Stimulated activated CD8-positive, alpha-beta memory T cell treated with anti-CD3 and anti-CD28 coated beads, Interleukin-4, amount 100 ng/mL, for 48 hours (primary cell): Measurements from ENCODE around the gene CNGB1.
"Not testable (repeated sequence)": the region's sequence is repeated elsewhere in the genome, so short reads cannot be mapped to it uniquely, and the experiment has no call there.

Source experiments
- DNase-seq: peaks from one replicate; pipeline ENCODE4 v3.0.0-alpha.2; 2020

CNGB1 gene

GRCh38 chr16:57900796-57901479 is 70.0 kb downstream of the CNGB1 start:
- DNase-seq: no peak

DNA sequence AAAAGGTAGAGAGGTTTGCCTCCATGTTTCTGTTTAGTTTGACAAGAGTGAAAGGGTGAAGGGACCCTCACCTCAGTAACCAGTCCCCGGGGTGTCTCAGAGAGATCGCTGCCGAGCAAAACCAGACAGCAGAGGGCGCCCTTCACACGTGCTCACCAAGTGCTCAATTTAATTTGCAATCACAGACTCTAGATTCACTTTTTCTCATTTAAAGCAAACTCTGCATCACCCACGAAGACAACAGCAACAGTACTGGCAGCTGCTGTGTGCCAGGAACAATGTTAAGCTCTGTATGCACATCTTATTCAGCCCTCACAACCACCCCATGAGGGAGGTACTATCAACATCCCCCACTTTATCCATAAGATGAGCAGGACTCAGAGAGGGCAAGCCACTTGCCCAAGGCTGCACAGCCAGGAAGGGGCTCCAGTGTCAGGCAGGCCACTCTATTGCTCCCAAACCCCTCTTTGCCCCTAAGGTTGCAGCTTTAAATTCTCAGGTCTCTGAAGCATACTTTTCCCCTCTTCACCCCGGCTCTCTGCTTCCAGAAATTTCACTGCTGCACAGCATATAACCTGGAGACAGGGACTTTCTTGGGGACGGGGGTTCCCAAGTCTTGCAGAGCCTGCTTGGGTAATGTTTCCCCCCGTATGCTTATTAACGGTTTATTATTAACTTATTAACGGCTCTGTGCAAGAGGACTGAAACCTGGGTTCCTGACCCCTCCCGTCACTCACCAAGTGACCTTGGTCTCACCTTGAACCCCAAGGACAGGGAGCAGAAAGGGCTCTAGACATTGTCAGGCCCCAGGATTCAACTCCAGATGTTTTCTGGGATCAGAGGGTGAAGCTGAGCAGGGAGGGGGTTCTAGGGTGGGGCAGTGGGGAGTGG is 70.9 kb downstream of the CNGB1 start:
- peak; percentile 87 for DNase-seq

DNA sequence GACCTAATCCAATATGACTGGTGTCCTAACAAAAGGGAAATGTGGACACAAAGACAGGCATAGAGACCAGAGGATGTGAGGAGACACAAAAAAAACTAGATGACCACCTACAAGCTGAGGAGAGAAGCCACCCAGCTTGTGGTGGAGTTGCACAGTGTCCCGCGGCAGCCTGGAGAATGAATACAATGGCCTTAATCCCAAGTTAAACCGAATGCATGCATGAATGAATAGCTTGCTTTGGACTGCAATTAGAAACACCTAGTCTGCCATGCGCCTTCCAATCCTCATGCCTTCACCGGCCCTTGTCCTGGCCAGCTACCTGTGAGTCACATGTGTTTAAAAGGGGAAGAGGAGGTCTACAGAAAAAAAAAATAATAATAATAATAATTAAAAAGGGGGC is 72.0 kb downstream of the CNGB1 start:
- DNase-seq: no peak

DNA sequence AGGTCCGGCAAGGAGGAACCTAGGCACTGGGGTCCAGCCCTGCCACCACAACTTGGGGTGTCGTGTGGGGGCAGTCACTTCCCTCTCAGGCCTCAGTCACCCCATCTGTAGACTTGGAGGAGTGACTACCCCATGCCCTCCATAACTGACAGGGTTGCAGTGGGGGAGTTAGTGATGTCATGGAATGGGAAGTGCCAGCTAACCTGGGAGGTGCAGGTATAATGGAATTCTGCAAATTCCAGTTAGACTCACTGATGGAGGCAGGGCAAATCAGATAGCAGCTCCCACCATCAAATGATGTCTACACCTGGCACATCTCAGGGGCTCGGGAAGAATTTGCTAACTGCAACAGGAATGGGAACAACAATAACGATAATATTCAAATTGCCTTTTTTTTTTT is 72.9 kb downstream of the CNGB1 start:
- no peak for DNase-seq

DNA sequence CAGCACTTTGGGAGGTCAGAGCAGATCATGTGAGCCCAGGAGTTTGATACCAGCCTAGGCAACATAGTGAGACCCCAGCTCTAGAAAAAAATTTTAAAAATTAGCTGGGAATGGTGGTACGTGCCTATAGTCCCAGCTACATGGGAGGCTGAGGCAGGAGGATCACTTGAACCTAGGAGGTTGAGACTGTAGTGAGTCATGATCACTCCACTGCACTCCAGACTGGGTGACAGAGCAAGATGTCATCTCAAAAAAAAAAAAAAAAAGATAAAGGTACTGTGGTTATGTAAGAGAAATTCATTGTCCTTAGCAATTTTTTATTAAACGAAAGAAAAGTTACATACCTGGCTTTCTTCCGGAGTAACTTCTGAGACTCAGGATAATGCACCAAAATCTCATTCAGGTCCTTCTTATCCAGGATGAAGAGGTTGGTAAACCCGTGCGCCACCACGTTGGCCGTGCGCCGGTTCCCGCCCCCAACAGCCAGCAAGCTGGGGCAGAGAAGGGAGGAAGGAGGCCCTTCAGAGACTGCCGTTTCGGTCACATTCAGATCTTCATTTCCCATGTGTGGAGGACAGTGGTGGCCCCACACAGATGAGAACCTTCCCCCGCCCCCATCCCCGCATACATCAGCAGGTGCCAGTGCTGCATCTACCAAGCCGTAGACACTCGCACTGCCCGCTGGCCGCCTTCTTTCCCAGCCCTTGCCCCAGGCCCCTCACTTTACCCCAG is 73.7 kb downstream of the CNGB1 start:
- no peak for DNase-seq

GRCh38 chr16:57895081-57895547 is 75.8 kb downstream of the CNGB1 start:
- DNase-seq: not testable (repeated sequence)

DNA sequence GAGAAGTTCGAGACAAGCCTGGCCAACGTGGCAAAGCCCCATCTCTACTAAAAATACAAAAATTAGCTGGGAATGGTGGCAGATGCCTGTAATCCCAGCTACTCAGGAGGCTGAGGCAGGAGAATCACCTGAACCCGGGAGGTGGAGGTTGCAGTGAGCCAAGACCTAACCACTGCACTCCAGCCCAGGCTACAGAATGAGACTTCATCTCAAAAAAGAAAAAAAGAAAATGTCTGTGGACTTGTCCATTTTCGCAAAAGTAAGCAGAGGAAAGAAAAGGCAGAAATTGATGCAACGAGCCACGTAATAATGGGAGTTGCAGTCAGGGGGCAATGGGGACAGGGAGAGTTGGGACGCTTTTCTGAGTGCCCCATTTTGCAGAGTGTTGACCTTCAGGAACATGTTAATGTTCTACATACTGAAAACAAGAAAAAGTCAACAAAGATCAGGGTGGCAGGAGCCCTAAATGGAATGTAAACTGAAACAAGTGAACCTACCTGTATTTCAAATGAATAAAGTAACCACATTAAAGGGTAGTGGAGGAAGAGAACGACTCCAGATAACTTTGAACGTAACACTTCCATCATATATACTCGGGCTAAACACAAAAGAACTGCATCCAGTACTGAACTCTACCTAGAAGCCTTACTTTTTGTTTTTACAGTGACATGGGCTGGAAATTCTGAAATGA is 76.4 kb downstream of the CNGB1 start:
- no peak for DNase-seq

GRCh38 chr16:57893559-57894389 is 77.2 kb downstream of the CNGB1 start:
- no peak for DNase-seq

- no peak for DNase-seq
Measured at GRCh38 chr16:57893217-57893558, 77.7 kb downstream of the CNGB1 start.

DNA sequence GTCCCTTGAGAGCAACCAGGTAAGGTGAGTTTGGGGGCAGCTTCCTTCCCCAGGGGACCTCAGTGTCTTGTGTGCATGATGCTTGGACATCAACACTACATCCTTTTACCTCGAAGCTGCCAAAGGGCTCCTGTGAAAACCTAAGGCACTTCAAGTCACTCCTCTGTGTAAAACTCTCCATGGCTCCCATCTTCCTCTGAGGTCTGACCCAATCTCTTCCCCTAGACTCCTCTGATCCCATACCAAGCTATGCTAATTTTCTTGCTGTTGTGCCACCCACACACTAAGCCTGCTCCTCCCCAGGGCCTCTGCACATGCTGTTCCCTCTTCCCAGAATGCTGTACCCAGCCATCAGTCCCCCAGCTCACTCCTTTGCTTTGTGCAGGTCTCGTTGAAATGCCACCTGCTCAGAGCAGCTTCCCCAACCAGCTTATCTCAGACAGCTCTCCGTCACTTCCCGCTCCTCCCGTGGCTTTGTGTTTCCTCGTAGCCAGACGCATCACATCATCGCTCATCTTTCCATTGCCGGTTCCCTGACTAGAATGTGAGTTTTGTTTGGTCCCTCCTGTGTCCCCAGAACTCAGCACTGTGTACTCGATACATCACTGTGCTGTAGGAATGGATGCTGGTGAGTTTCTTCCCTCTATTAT is 78.4 kb downstream of the CNGB1 start:
- no peak for DNase-seq

DNA sequence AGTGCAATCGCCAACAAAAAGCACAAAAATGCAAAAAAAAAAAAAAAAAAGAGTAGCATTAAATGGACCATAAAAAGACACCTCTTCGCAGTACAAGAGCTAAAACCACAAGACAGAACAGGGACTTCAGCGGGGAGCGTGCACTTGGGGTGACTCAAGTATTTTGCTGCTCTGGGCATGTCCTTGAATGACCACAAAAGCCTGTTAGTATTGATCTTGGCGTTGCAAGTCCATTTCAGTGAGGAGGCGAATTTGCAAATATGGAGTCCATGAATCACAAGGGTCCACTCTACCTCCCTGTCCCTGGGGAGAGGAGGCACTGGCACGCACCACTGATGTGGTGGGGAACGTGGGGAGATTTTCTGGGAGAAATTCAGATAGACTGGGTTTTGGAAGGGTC is 78.9 kb downstream of the CNGB1 start:
- DNase-seq: no peak

- DNase-seq: no peak
Measured at GRCh38 chr16:57890752-57891111, 80.2 kb downstream of the CNGB1 start.

DNA sequence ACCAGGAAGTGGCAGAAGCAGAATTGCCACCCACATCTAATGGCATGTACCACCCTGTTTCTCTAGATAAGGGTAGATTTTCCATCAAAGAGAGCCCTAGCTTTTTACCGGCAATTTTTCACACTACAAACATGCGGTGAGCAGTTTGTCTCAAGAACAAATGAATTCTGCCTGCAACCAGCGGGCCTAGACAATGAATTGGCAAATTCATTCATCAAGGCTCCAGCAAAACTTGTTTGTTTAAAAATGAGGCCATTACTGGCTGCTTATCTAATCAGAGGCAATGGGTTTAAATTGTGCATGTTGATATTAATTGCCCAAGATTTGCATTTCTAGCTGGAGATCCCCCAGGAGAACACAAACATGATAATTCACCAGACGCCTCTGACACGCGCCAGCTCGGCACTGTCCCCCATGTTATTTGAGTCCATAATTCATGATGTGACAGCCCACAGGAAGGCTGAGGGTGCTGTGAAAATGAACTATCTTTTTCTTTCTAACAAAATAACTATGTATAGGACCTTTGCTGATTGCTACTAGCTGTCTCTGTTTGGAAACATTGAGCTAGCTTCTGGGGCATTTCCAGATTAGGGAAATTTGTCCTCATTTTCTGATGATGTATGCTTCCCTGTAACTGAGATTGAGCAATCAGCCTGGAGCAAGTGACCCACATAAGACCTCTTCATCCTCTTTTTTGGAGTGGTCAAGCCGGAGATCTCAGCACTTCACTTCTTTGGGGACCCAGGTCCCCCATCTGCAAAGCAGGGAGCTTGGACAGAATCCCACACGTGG is 80.8 kb downstream of the CNGB1 start:
- DNase-seq: no peak

- DNase-seq: no peak
Measured at GRCh38 chr16:57889522-57889921, 81.4 kb downstream of the CNGB1 start.

DNA sequence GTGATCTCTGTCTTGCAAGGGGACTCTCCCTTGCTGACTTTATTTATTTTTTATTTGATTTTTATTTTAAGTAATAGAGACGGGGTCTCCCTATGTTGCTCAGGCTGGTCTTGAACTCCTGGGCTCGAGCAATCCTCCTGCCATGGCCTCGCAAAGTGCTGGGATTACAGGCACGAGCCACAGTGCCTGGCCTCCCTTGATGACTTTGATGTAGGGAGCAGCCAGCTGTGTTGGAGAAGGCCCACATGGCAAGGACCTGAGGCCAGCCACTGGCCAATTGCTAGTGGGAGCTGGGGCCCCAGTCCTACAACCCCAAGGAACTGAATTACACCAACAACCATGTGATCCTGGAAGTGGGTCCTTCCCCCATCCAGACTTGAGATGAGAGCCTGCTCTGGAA is 81.8 kb downstream of the CNGB1 start:
- DNase-seq: no peak

DNA sequence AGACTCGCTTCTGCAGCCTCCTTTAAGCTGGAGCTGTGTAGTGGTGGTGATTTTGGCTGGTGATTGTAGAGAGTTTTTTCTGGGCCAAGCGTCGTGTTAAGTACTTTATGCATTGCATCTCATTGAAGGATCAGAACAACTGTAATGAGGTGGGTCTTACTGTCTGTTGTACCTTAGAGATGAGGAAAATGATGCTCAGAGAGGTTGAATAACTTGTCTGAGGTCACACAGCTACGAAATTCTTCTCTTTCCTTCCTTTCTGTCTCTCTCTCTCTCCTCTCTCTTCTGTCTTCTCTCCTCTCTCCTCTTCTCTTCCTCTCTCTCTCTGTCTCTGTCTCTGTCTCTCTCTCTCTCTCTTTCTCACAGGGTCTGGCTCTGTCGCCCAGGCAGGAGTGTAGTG is 82.8 kb downstream of the CNGB1 start:
- no peak for DNase-seq

DNA sequence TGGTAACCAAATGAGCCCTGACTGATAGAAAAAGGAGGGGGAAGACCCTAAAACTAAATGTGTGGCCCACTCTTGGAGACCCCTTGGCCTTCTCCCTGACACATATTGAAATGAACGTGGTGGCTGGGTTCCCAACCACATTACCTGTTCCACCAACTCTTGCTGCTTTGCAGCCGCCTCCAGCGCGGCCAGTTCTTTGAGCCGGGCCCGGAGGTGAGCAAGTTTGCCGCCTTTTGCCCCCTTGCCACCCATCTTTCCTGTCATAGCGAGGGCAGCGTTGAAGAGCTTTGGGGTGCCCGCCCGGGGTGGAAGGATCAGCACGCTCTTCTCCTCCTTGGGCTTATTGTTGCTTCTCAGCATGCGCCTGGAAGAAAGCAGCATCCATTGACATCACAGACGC is 83.2 kb downstream of the CNGB1 start:
- DNase-seq: no peak

DNA sequence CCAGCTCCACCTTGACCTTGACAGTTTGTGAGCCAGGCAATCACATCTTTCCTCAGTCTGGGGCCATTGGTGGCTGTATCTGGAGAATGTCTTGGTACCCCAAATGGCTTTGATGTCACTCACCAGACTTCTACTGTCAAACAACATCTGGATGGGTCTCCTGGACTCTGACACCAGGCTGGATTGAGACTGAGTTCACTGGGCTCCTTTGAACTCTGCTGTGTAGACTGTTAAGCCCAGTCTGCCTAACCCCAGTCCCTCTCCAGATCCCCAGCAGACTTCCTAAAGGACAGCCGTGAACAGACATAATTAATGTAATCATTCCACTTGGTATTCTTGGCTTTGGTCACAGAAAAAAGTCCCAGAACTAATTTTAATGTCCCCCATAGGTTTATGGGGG is 84.5 kb downstream of the CNGB1 start:
- no peak for DNase-seq

- DNase-seq: no peak
Measured at GRCh38 chr16:57884655-57885133, 86.2 kb downstream of the CNGB1 start.

DNA sequence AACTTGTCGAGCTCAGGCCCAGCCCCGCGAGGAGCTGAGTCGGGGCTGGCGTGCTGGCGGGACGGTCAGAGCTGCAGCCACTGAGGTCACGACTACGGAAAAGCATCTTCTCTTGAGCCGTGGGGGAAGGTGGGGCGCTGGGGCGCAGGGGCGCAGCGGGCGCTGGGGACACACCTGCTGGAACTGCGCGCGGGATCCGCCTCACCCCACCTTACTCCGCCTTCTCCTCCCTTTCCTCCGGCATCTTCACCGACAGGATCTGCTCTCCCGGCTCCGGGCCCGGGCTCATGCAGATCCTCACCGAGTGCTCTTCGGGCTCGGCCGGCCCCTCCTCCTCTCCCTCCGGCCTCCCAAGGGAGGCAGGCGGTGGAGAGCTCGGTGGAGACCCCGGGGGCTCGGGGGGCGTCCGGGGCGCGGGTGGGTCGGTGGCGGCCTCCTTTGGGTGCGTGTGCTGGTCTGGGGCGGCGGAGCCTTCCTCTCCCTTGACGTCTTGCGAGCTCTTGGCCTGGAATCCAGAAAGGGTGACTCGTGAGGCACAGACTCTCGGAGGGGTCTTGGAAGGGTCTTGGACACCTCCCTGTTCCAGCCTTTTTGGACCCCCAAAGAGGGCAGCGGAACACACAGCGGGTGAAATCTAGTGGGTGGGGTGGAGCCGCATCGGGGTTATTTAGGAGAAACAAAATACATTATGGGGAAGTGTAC is 86.8 kb downstream of the CNGB1 start:
- DNase-seq: no peak
